HepG2 (cell line): ENCODE results near the gene HOXA5. TPM values are rescaled to one million over a fixed set of nuclear protein-coding genes. Genes with fewer than 3 reads are reported as not detected.

Source experiments
- ATAC-seq: fragments of 200-7000 bp; cut with Tn5 transposase; 3 replicates; pipeline ENCODE4 v1.9.1; 2020; ENCODE audit warnings: mild to moderate bottlenecking, moderate library complexity
- BruUV-seq: library from RNA; stranded (reverse); fragments of 400-500 nt; replicated peaks from 2 replicates; lab custom pipeline; 2021; lab: Mats Ljungman, UMichigan
- CTCF ChIA-PET: fragments of 300-600 bp; formaldehyde crosslinking; extraction: SDS; loops from one replicate; lab custom pipeline; 2021; ENCODE audit warnings: low total read pairs, inconsistent platforms, low intra/inter-chr PET ratio; lab: Yijun Ruan, JAX
- POLR2A ChIA-PET: fragments of 350-600 bp; sonication (Branson Sonifier 250); formaldehyde crosslinking; loops from one replicate; lab custom pipeline; 2020; ENCODE audit warnings: antibody characterized with exemption, inconsistent platforms; lab: Yijun Ruan, JAX
- DNase-seq: peaks from one replicate; pipeline ENCODE4 v3.0.0-alpha.2; 2015; ENCODE audit warnings: low spot score
- FAIRE-seq: peaks from 3 replicates; lab custom pipeline; 2011; peaks lifted over from hg19 to GRCh38; lab: Jason Lieb, UNC
- H2AFZ ChIP-seq: one replicate; pipeline ENCODE4 v1.6.1; 2011; ENCODE audit warnings: low read length, inconsistent platforms
- H3K27ac ChIP-seq: fragments of 300-600 bp; 3 replicates; pipeline ENCODE4 v1.8.0; 2011; ENCODE audit warnings: mixed run types, mild to moderate bottlenecking, mixed read lengths, low read length, inconsistent platforms; ENCODE audit not compliant: insufficient read depth; ENCODE audit errors: extremely low read length
- H3K27me3 ChIP-seq, 2 experiments: fragments of 200-600 bp in 1 of 2; 2 replicates in 1 of 2; 3 replicates in 1 of 2; pipeline versions ENCODE4 v1.6.0 to v1.8.0; 2011; ENCODE audit warnings: low read length in 2 of 2, mild to moderate bottlenecking in 2 of 2, moderate library complexity in 2 of 2, inconsistent platforms in 1 of 2; ENCODE audit not compliant: insufficient read depth in 2 of 2, control insufficient read depth in 1 of 2
- H3K36me3 ChIP-seq, 2 experiments: fragments of 200-600 bp in 1 of 2; replicated peaks in 1 of 2; 2 replicates in 1 of 2; 3 replicates in 1 of 2; pipeline versions ENCODE4 v1.5.1 to v1.8.0; 2011; ENCODE audit warnings: low read length in 2 of 2, inconsistent platforms in 1 of 2; ENCODE audit not compliant: insufficient read depth in 2 of 2, control insufficient read depth in 1 of 2
- H3K4me1 ChIP-seq: 2 replicates; pipeline ENCODE4 v1.5.1; 2012; ENCODE audit warnings: low read length, inconsistent platforms; ENCODE audit not compliant: insufficient read depth
- H3K4me2 ChIP-seq: 2 replicates; pipeline ENCODE4 v1.6.0; 2011; ENCODE audit warnings: low read depth, low read length, inconsistent platforms
- H3K4me3 ChIP-seq, 3 experiments: fragments of 200-600 bp in 1 of 3; sonication (generic), shearing (Covaris generic) in 1 of 3; replicated peaks in 1 of 3; 2 replicates each; pipeline ENCODE4 v1.5.1; 2011 to 2016; ENCODE audit warnings: low read length in 3 of 3, inconsistent platforms in 2 of 3, low read depth in 2 of 3, mild to moderate bottlenecking in 2 of 3, control low read depth in 1 of 3, mixed read lengths in 1 of 3; ENCODE audit not compliant: insufficient read depth in 1 of 3
- H3K79me2 ChIP-seq: one replicate; pipeline ENCODE4 v1.6.1; 2011; ENCODE audit warnings: low read length, inconsistent platforms; ENCODE audit not compliant: insufficient read depth
- H3K9ac ChIP-seq: 2 replicates; pipeline ENCODE4 v1.6.0; 2011; ENCODE audit warnings: mild to moderate bottlenecking, low read depth, low read length, inconsistent platforms; ENCODE audit not compliant: insufficient read depth
- H3K9me3 ChIP-seq: 2 replicates; pipeline ENCODE4 v1.5.1; 2012; ENCODE audit warnings: mild to moderate bottlenecking, low read length
- H4K20me1 ChIP-seq: 2 replicates; pipeline ENCODE4 v1.6.0; 2011; ENCODE audit warnings: inconsistent platforms, mild to moderate bottlenecking, low read length, moderate library complexity; ENCODE audit not compliant: insufficient read depth
- ARID2 ChIP-seq: sonication (generic); formaldehyde crosslinking; IDR thresholded peaks from 2 replicates; pipeline ENCODE4 v1.8.1; 2022; ENCODE audit warnings: mild to moderate bottlenecking, missing genetic modification reagents, borderline replicate concordance
- BRCA1 ChIP-seq: sonication (generic); formaldehyde crosslinking; IDR thresholded peaks from 2 replicates; pipeline ENCODE4 v1.4.0; 2020; ENCODE audit warnings: missing genetic modification reagents
- EED ChIP-seq: sonication (generic); formaldehyde crosslinking; IDR thresholded peaks from 2 replicates; pipeline ENCODE4 v1.5.0; 2020; ENCODE audit warnings: mild to moderate bottlenecking, missing genetic modification reagents
- FOXJ3 ChIP-seq: sonication (generic); formaldehyde crosslinking; IDR thresholded peaks from 2 replicates; pipeline ENCODE4 v1.4.0; 2020; ENCODE audit warnings: missing genetic modification reagents, mild to moderate bottlenecking, borderline replicate concordance
- GABPB1 ChIP-seq: IDR thresholded peaks from 2 replicates; pipeline ENCODE4 v1.6.1; 2016; ENCODE audit warnings: mild to moderate bottlenecking, missing genetic modification reagents, moderate library complexity, missing compliant biosample characterization
- MEIS2 ChIP-seq: sonication (generic); formaldehyde crosslinking; IDR thresholded peaks from 2 replicates; pipeline ENCODE4 v1.9.0; 2021; ENCODE audit warnings: mild to moderate bottlenecking, missing genetic modification reagents
- SALL1 ChIP-seq: sonication (generic); formaldehyde crosslinking; IDR thresholded peaks from 2 replicates; pipeline ENCODE4 v1.8.0; 2022; ENCODE audit warnings: mild to moderate bottlenecking, missing genetic modification reagents
- YY1 ChIP-seq: IDR thresholded peaks from 2 replicates; pipeline ENCODE4 v1.6.1; 2011; ENCODE audit warnings: low read length, low read depth, moderate library complexity, mild to moderate bottlenecking; ENCODE audit not compliant: insufficient read depth, insufficient replicate concordance
- ZFP36L1 ChIP-seq: sonication (generic); formaldehyde crosslinking; IDR thresholded peaks from 2 replicates; pipeline ENCODE4 v1.8.0; 2022; ENCODE audit warnings: mild to moderate bottlenecking, missing genetic modification reagents, moderate library complexity
- ZFP36L2 ChIP-seq: sonication (generic); formaldehyde crosslinking; IDR thresholded peaks from 2 replicates; pipeline ENCODE4 v1.4.0; 2020; ENCODE audit warnings: missing genetic modification reagents
- ZFY ChIP-seq: sonication (generic); formaldehyde crosslinking; IDR thresholded peaks from 2 replicates; pipeline ENCODE4 v1.4.0; 2020; ENCODE audit warnings: missing genetic modification reagents
- ZMAT3 ChIP-seq: sonication (generic); formaldehyde crosslinking; conservative IDR thresholded peaks from 2 replicates; pipeline ENCODE4 v1.7.0; 2021; ENCODE audit warnings: missing genetic modification reagents
- ZNF430 ChIP-seq: sonication (generic); formaldehyde crosslinking; IDR thresholded peaks from 2 replicates; pipeline ENCODE4 v1.9.0; 2021; ENCODE audit warnings: mild to moderate bottlenecking, missing genetic modification reagents
- ZNF883 ChIP-seq: sonication (generic); formaldehyde crosslinking; IDR thresholded peaks from 2 replicates; pipeline ENCODE4 v1.5.1; 2020; ENCODE audit warnings: mild to moderate bottlenecking, missing genetic modification reagents; ENCODE audit errors: not compliant biosample characterization
- WGBS: methylation state at CpG from one replicate; pipeline ENCODE4 v1.1.6; 2017; ENCODE audit warnings: low lambda C conversion rate; 5-methylcytosine and 5-hydroxymethylcytosine counted together
- in situ Hi-C: cut with HindIII; loops from 2 replicates; pipeline ENCODE4 v1.10.0; 2017; ENCODE audit warnings: low pct_unique_long_range_greater_than_20kb; ENCODE audit not compliant: extremely low pct_ligation_motif_present
- intact Hi-C: fragments of 100-400 bp; cut with micrococcal nuclease; formaldehyde crosslinking; loops from one replicate; pipeline ENCODE4 v1.10.0; 2022; ENCODE audit not compliant: unreplicated experiment
- polyA plus RNA-seq, 8 experiments: library from polyadenylated mRNA; depleted of rRNA in 3 of 8; stranded (reverse) in 7 of 8; unstranded in 1 of 8; fragments of >200 nt; fragmentation: Illumina TruSeq in 4 of 8; extraction: Trizol in 4 of 8; gene quantifications; 2 replicates each; pipeline versions ENCODE4 v1.2.1 to v1.2.3, GENCODE V29; 2011 to 2016; ENCODE audit warnings: low read depth in 4 of 8, missing spikeins in 1 of 8, mixed read lengths in 1 of 8; ENCODE audit not compliant: insufficient read depth in 1 of 8
- total RNA-seq, 5 experiments: library from RNA; depleted of rRNA; stranded (reverse); fragments of >200 nt; fragmentation: Illumina TruSeq; extraction: Trizol; gene quantifications; 2 replicates each; pipeline ENCODE4 v1.2.3, GENCODE V29; 2016; ENCODE audit warnings: low read depth in 1 of 5
- TF ChIP-seq, protein P1 (sequence below): sonication (generic); formaldehyde crosslinking; IDR thresholded peaks from 2 replicates; pipeline ENCODE4 v1.5.1; 2020; ENCODE audit warnings: mild to moderate bottlenecking, missing genetic modification reagents, borderline replicate concordance
- TF ChIP-seq, protein P2 (sequence below): sonication (generic); formaldehyde crosslinking; IDR thresholded peaks from 2 replicates; pipeline ENCODE4 v1.5.0; 2020; ENCODE audit warnings: missing genetic modification reagents

Gene HOXA5
- total and polyA plus RNA-seq, 2 of the 13 experiments (the other 11 are each of a cell fraction or from before 2014, with no cell fraction given), result 3.2 to 3.6 TPM

DNA sequence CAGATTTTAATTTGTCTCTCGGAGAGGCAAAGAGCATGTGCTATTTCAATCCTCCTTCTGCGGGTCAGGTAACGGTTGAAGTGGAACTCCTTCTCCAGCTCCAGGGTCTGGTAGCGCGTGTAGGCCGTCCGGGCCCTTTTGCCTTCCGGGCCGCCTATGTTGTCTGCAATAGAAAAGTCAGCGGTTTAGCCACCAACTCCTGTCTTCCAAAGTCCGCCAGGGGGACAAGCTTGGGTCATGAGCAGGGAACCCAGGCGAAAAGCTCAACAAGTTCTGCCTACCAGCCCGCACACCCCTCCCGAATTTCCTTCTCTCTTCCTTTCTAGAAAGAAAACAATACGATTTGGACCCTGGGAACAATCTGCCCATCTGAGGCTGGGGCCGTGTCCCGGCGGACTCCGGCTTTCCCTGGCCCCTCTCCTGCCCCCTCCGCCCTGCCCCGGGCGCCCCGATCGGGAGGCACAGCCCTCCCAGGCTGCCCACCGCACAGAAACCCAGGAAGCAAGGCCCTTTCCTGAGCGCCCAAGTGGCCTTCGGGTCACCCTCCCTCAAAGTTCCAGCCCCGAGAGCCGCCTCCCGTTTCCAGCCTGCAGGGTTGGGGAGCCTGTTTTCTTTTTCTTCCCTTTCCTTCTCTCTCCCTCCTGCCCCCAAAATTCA lies 1.4 kb downstream of the HOXA5 start:
- peak; percentile 72 for ATAC-seq
- DNase-seq, result peak; percentile 63
- Histone ChIP-seq H3K27me3 (no peaks in the 10 kb centered on the region), H4K20me1 (no peaks in the 10 kb centered on the region), H3K4me1 (peaks cover 9% of the 10 kb centered on the region), H3K36me3 (no peaks in the 10 kb centered on the region; a peak in 2 of 5 replicates), H3K4me2 (peak overlapping the region; percentile 70), H3K27ac (peak overlapping the region; percentile 60), H2AFZ (no peak overlapping the region), H3K79me2 (no peaks in the 10 kb centered on the region), H3K9me3 (no peaks in the 10 kb centered on the region), H3K4me3 (peak overlapping the region; percentile 70 to 79 (median 76)), H3K9ac (peak overlapping the region; percentile 67)
- no peak for FAIRE-seq
- CTCF ChIA-PET, result no interaction called here
- 62% methylated on average over 30 of the region's 30 CpGs for WGBS
- POLR2A ChIA-PET, result interaction anchor here (0.9 to 2.7 kb wide), 8 partner anchors 9 to 682 kb away, joined by 3 to 13 read pairs (median 7); partner anchors contain the start of genes HOXA4 and SKAP2
- BruUV-seq, result no TSS peak
- in situ Hi-C loops (no loop called here), intact Hi-C loops (loop anchor here (5.0 kb wide), 1 partner anchor 765 kb away; no protein-coding TSS in a partner anchor)
- TF ChIP-seq ZFP36L1 (CRISPR knock-in tag), result no peak
- no peak for TF ChIP-seq GABPB1 (CRISPR knock-in tag)
- TF ChIP-seq ZFY (CRISPR knock-in tag), result peak; percentile 59
- TF ChIP-seq ARID2 (CRISPR knock-in tag), result no peak
- TF ChIP-seq MEIS2 (CRISPR knock-in tag), result no peak
- TF ChIP-seq ZNF883 (CRISPR knock-in tag), result no peak
- TF ChIP-seq, protein P1, sequence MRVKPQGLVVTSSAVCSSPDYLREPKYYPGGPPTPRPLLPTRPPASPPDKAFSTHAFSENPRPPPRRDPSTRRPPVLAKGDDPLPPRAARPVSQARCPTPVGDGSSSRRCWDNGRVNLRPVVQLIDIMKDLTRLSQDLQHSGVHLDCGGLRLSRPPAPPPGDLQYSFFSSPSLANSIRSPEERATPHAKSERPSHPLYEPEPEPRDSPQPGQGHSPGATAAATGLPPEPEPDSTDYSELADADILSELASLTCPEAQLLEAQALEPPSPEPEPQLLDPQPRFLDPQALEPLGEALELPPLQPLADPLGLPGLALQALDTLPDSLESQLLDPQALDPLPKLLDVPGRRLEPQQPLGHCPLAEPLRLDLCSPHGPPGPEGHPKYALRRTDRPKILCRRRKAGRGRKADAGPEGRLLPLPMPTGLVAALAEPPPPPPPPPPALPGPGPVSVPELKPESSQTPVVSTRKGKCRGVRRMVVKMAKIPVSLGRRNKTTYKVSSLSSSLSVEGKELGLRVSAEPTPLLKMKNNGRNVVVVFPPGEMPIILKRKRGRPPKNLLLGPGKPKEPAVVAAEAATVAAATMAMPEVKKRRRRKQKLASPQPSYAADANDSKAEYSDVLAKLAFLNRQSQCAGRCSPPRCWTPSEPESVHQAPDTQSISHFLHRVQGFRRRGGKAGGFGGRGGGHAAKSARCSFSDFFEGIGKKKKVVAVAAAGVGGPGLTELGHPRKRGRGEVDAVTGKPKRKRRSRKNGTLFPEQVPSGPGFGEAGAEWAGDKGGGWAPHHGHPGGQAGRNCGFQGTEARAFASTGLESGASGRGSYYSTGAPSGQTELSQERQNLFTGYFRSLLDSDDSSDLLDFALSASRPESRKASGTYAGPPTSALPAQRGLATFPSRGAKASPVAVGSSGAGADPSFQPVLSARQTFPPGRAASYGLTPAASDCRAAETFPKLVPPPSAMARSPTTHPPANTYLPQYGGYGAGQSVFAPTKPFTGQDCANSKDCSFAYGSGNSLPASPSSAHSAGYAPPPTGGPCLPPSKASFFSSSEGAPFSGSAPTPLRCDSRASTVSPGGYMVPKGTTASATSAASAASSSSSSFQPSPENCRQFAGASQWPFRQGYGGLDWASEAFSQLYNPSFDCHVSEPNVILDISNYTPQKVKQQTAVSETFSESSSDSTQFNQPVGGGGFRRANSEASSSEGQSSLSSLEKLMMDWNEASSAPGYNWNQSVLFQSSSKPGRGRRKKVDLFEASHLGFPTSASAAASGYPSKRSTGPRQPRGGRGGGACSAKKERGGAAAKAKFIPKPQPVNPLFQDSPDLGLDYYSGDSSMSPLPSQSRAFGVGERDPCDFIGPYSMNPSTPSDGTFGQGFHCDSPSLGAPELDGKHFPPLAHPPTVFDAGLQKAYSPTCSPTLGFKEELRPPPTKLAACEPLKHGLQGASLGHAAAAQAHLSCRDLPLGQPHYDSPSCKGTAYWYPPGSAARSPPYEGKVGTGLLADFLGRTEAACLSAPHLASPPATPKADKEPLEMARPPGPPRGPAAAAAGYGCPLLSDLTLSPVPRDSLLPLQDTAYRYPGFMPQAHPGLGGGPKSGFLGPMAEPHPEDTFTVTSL (CRISPR knock-in tag), result no peak
- TF ChIP-seq, protein P2, sequence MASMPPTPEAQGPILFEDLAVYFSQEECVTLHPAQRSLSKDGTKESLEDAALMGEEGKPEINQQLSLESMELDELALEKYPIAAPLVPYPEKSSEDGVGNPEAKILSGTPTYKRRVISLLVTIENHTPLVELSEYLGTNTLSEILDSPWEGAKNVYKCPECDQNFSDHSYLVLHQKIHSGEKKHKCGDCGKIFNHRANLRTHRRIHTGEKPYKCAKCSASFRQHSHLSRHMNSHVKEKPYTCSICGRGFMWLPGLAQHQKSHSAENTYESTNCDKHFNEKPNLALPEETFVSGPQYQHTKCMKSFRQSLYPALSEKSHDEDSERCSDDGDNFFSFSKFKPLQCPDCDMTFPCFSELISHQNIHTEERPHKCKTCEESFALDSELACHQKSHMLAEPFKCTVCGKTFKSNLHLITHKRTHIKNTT (CRISPR knock-in tag), result no peak
- TF ChIP-seq YY1, result peak; percentile 6
- no peak for TF ChIP-seq EED (CRISPR knock-in tag)
- TF ChIP-seq BRCA1 (CRISPR knock-in tag), result no peak
- no peak for TF ChIP-seq FOXJ3 (CRISPR knock-in tag)
- no peak for TF ChIP-seq ZMAT3 (CRISPR knock-in tag)
- TF ChIP-seq ZFP36L2 (CRISPR knock-in tag), result no peak
- peak; percentile 22; the same call in 1 of the 2 replicates for TF ChIP-seq SALL1 (CRISPR knock-in tag)
- TF ChIP-seq ZNF430 (CRISPR knock-in tag), result no peak
